Activated CD8-positive, alpha-beta memory T cell treated with anti-CD3 and anti-CD28 coated beads, Interleukin-2, amount 50 U/mL, for 1 hour (primary cell): ENCODE measurements around the gene KLHL1.

Experiments used
- DNase-seq: peaks from one replicate; pipeline ENCODE4 v3.0.0-alpha.2; 2020; ENCODE audit errors: extremely low read depth

The KLHL1 gene

GRCh38 chr13:69866555-69866954 is 241.7 kb downstream of the KLHL1 start:
- DNase-seq: no peak

- DNase-seq: no peak
These were observed 250.9 kb downstream of the KLHL1 start for GRCh38 chr13:69857183-69857821.

- DNase-seq: no peak
These were observed 251.9 kb downstream of the KLHL1 start for GRCh38 chr13:69856331-69856730.

- DNase-seq: no peak
These were observed 279.7 kb downstream of the KLHL1 start for GRCh38 chr13:69828527-69828926.

- no peak for DNase-seq
These were observed 288.1 kb downstream of the KLHL1 start for GRCh38 chr13:69820180-69820579.

GRCh38 chr13:69817333-69817869 is 290.9 kb downstream of the KLHL1 start:
- no peak for DNase-seq

GRCh38 chr13:69809152-69809551 is 299.1 kb downstream of the KLHL1 start:
- no peak for DNase-seq

GRCh38 chr13:69796256-69796655 is 312.0 kb downstream of the KLHL1 start:
- DNase-seq: no peak

- no peak for DNase-seq
These were observed 314.3 kb downstream of the KLHL1 start for GRCh38 chr13:69793783-69794453.

GRCh38 chr13:69776937-69777336 is 331.3 kb downstream of the KLHL1 start:
- no peak for DNase-seq

GRCh38 chr13:69769608-69770007 is 338.6 kb downstream of the KLHL1 start:
- DNase-seq: no peak

- DNase-seq: no peak
These were observed 346.7 kb downstream of the KLHL1 start for GRCh38 chr13:69761581-69761980.

- no peak for DNase-seq
These were observed 353.2 kb downstream of the KLHL1 start for GRCh38 chr13:69755101-69755500.

GRCh38 chr13:69751259-69751658 is 357.0 kb downstream of the KLHL1 start:
- DNase-seq: no peak

GRCh38 chr13:69737129-69737935 is 370.9 kb downstream of the KLHL1 start:
- DNase-seq: no peak

- DNase-seq: no peak
These were observed 386.6 kb downstream of the KLHL1 start for GRCh38 chr13:69721631-69722030.

GRCh38 chr13:69720278-69720983 is 387.8 kb downstream of the KLHL1 start:
- DNase-seq: no peak

- DNase-seq: no peak
These were observed 401.4 kb downstream of the KLHL1 start for GRCh38 chr13:69706807-69707206.

- DNase-seq: no peak
These were observed 403.9 kb downstream of the KLHL1 start for GRCh38 chr13:69704311-69704710.

GRCh38 chr13:69690999-69691398 is 417.3 kb downstream of the KLHL1 start:
- no peak for DNase-seq

GRCh38 chr13:69683921-69684686 is 424.1 kb downstream of the KLHL1 start:
- no peak for DNase-seq
